COR-L47 (cell line): ENCODE measurements around the gene SGSM2.
A peak's percentile ranks its signal among the peaks of the same experiment; 100 is the strongest.

ENCODE experiments used
- DNase-seq: peaks from one replicate; lab custom pipeline; 2025; lab: John Stamatoyannopoulos, UW

SGSM2 gene

GRCh38 chr17:2398655-2399571 lies 61.6 kb downstream of the SGSM2 start:
- DNase-seq, result peak; percentile 43

- DNase-seq, result peak; percentile 80
Measured at GRCh38 chr17:2399572-2400473, 62.5 kb downstream of the SGSM2 start.

- no peak for DNase-seq
Measured at GRCh38 chr17:2400474-2400866, 63.2 kb downstream of the SGSM2 start.

GRCh38 chr17:2400877-2401425 lies 63.6 kb downstream of the SGSM2 start, which contains the start of gene MNT:
Gene MNT (minus strand): TSS chr17:2401060. CDS start chr17:2400712, 348 bp downstream.
- DNase-seq, result peak; percentile 81

GRCh38 chr17:2401426-2402221 lies 64.3 kb downstream of the SGSM2 start:
- DNase-seq, result peak; percentile 94

- no peak for DNase-seq
Measured at GRCh38 chr17:2402544-2402943, 65.2 kb downstream of the SGSM2 start.

GRCh38 chr17:2403044-2403443 lies 65.7 kb downstream of the SGSM2 start:
- no peak for DNase-seq

- DNase-seq, result no peak
Measured at GRCh38 chr17:2405247-2405926, 68.1 kb downstream of the SGSM2 start.

- DNase-seq, result no peak
Measured at GRCh38 chr17:2406271-2406902, 69.1 kb downstream of the SGSM2 start.

GRCh38 chr17:2406903-2407790 lies 69.8 kb downstream of the SGSM2 start:
- DNase-seq, result no peak

- DNase-seq, result no peak
Measured at GRCh38 chr17:2410951-2411350, 73.7 kb downstream of the SGSM2 start.

GRCh38 chr17:2412561-2413021 lies 75.3 kb downstream of the SGSM2 start:
- DNase-seq, result no peak

- no peak for DNase-seq
Measured at GRCh38 chr17:2414446-2415064, 77.3 kb downstream of the SGSM2 start.

GRCh38 chr17:2415081-2415480 lies 77.8 kb downstream of the SGSM2 start:
- DNase-seq, result no peak

- DNase-seq, result peak; percentile 42
Measured at GRCh38 chr17:2416010-2416734, 78.9 kb downstream of the SGSM2 start.

GRCh38 chr17:2418572-2418971 lies 81.3 kb downstream of the SGSM2 start:
- no peak for DNase-seq

GRCh38 chr17:2419486-2419885 lies 82.2 kb downstream of the SGSM2 start:
- DNase-seq, result no peak

GRCh38 chr17:2420176-2420575 lies 82.9 kb downstream of the SGSM2 start:
- no peak for DNase-seq
